ENCODE measurements around the gene RYR2.

The RYR2 gene

GRCh38 chr1:237041795-237042525 lies at the start of gene RYR2:
Gene RYR2, plus strand, starts transcription at chr1:237042184. Its CDS starts 338 bp downstream, at chr1:237042522.
- DNase-seq = peak; percentile 40 to 42

DNA sequence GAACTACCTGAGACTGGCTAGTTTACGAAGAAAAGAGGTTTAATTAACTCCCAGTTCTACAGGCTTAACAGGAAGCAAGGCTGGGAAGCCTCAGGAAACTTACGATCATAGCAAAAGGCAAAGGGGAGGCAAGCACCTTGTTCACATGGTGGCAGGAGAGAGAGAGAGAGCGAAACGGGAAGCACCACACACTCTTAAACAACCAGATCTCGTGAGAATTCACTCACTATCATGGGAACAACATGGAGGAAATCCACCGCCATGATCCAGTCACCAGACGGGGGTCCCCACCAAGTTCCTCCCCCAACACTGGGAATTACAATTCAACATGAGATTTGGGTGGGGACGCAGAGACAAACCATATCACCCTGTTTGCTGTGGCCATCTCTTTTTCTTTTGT lies 49.5 kb upstream of the RYR2 start:
- DNase-seq = no peak

DNA sequence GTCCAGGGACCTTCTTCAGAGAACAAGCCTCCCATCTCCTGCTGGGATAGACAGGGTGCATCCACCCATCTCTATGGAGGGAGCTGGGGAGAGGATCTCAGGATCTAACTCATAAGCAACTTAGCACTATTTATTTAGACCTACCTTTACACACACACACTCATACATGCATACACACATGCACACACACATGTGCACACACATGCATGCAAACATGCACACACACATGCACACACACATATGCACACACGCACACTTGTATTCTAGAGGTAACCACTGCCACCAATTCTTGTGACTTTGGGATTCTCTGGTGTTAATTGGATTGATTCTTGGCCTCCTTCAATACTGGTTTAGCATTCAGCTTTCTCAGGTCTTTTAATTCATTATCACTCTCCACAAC lies 47.5 kb upstream of the RYR2 start:
- DNase-seq = no peak

DNA sequence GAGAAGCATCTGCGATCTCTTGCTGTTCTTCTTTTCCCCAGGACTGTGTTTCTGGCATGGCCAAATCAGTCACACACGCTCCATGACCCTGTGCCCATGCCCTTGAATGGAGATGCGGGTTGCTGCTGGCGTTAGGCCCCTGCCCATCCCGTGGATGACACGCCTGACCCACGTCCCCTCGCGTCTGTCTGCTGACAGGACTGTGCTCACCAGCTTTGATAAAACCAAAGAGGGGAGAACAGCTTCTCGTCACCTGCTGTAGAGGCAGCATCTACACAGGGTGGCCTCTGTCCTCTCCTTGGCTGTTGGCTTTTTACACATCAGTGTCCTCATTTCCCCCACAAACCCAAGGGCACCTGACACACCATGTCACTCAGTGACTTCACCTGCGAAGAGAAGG lies 44.6 kb upstream of the RYR2 start:
- DNase-seq = no peak

DNA sequence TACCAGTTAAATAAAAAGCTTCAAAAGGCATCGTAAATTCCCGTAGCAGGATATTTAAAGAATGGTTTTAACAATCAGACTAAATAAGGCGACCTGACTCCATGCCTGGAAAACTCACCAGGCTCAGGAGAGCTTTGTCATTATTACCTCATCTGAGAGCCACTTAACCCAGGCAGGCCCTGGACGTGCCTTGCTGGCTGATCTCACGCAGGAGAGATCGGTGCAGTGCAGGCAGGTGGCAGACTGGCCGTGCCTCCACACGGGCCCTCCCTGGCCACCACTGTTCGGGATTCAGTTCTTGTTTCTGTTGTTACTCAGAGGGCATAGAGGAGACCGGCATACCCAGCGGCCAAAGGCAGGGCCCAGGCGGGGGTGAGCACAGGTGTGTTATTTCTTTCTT lies 44.1 kb upstream of the RYR2 start:
- DNase-seq = no peak

DNA sequence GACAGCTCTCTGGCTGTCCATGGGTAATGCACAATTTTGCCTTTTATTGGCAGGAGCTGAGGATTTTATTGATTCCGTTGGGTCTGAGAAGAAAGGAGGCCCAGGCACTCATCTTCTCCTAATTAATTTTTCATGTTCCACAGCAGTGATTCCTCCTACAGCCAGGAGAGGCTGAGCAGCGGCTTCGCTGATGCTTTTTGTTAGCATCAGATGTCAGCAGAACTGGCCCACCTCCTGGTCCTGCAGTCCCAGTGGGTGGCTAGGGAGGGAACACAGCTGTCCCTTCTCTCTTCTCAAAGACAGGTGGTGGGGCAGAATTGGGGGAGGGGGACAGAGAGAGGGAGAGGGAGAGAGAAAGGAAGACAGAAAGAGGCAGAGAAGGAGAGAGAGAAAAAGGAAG lies 43.4 kb upstream of the RYR2 start:
- no peak for DNase-seq

DNA sequence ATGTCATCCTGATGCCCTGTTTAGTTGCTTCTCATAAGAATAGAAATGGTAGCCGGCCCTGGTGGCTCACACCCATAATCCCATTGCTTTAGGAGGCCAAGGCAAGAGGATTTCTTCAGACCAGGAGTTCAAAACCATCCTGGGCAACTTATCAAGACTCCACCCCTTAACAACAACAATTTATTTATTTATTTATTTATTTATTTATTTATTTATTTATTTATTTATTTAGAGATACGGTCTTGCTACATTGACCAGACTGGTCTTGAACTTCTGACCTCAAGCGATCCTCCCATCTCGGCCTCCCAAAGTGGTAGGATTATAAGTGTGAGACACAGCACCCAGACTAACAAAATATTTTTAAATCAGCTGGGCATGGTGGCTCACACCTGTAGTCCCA lies 41.8 kb upstream of the RYR2 start:
- no peak for DNase-seq

DNA sequence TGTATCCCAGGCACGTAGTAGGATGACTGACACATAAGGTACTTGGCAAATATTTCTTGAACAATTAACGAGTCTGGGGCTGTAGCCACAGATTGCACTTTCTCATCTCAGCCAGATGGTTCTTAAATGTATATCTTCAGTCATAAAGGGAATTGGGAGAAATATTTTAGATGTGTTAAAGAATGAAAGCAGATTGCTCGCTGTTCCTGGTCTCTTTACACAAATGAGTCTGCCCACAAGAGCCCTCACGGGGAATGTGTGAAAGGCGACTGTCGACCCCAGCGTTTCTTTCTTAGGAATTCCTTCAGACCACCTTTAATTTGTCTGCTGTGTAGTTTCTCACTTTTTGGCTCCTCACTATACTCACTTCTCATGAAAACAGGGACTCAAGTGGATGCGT lies 38.5 kb upstream of the RYR2 start:
- DNase-seq = no peak

DNA sequence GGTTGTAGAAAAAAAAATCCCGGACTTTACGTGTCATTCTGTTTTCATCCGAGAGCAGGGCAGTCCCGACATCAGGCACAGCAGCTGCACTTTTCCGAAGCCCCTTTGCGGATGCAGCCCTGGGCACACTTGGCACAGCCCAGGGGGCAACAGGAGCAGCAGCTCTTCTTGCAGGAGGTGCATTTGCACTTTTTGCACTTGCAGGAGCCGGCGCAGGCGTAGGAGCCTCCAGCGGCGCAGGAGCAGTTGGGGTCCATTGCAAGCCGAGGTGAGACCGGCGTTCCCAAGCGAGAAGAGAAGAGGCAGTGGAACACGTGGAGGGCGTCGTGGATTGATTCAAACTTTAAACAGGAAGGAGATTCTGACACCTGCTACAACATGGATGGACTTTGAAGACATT lies 37.9 kb upstream of the RYR2 start, which contains the start of gene MT1HL1:
Gene MT1HL1 (minus strand): TSS at position 326 of the 400 bp plus-strand sequence. CDS start 69 bp downstream, at position 257.
- DNase-seq = no peak

GRCh38 chr1:237005674-237006073 lies 36.3 kb upstream of the RYR2 start:
- no peak for DNase-seq

DNA sequence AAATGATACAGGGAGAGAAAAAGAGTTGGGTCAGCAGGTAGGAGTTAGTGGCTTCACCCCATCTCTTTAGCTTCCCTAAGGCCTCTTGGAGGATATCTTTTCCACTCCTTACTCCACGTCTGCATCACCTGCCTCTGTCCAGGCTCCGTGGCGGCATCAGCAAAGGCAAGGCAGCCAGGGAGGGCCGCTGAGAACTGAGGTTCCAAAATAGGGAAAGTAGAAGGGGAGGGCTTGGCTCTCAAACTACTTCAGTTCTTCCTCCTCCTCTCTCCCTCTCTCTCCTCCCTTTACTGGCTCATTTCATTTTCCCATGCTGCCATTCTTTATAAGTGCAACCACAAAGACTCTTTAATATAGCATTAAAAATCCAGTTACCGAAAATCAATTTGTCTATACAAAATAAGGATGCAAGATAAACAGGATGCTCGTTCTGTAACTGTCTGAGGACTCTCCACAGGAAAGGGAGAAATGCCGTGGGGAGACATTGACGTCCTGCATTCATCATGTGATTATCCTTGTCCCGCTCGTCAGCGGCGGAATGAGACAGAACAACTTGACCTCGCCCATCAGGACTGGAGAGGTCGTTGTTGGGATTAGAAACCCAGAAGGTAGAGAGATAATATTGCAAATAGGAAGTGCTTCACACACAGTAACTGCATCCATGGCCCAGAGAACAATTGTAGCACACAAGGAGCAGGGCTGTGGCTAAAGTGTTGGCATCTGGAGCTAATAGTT lies 34.7 kb upstream of the RYR2 start:
- DNase-seq = no peak

DNA sequence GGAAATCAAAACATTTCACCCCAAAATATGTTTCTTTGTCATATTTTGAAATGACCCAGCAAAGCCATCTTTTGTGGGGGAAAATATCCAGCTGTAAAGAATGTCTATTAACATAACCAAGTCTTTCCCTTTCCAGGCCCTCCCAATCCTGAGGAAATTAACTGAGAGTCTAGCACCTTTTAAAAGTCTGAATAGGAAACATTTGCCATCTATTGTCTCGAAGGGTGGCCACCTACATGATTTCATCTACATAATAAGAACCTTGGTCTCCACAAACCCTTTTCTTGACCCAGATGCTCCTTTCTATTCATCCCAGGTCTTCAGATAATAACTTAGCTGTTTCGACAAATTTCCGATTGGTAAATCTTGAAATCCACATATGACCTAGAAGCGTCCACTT lies 32.4 kb upstream of the RYR2 start:
- no peak for DNase-seq

DNA sequence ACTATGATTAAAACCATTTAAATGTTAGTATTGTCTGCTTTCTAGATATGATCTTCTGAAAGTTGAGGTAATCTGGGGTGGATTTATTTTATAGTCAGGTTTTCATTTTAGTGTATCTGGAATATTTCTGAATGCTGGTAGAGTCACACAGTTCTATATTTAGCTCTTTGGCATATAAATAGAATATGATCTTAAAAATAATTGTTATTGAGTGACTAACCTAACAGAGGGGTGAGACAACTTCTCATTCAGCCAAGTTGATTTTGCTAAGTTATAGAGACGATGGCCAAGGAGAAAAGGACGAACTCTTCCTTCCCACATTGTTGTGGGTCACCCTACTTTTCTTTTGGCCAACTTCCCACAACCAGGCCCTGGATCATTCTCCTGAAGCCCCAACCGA lies 30.6 kb upstream of the RYR2 start:
- no peak for DNase-seq

DNA sequence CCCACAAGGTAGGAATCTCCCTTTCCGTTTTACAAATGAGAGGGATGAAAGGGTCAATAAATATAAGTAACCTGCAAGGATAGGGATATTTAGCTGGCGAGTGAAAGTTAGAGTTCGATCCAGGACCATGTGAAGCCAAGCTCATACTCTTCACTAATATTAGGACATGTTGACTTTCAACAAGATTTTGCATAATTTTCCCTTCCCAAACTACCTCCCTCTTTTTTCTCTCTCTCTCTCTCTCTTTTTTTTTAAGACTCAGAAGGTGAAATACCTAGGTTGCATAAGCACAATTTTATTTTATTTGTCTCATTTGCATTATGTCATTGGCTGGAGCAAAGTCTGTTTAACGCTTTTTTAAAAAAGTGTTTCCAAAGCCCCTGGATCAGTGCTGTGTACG lies 29.6 kb upstream of the RYR2 start:
- DNase-seq = no peak

- DNase-seq = no peak
Measured at GRCh38 chr1:237012788-237013383, 29.1 kb upstream of the RYR2 start.

DNA sequence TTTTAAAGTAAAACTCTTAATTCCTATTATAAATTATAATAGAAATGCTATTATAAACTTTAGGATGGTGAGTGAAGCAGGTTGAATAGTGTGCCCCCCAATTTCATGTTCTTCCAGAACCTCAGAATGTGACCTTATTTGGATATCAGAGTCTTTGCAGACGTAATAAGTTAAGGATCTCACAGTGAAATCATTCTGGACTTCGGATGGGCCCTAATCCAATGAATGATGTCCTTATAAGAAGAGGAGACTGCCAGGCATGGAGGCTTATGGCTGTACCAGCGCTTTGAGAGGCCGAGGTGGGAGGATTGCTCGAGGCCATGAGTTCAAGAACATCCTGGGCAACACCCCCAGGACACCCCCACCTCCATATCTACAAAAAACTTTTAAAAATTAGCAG lies 28.4 kb upstream of the RYR2 start:
- no peak for DNase-seq

GRCh38 chr1:237016626-237017025 lies 25.4 kb upstream of the RYR2 start:
- no peak for DNase-seq

DNA sequence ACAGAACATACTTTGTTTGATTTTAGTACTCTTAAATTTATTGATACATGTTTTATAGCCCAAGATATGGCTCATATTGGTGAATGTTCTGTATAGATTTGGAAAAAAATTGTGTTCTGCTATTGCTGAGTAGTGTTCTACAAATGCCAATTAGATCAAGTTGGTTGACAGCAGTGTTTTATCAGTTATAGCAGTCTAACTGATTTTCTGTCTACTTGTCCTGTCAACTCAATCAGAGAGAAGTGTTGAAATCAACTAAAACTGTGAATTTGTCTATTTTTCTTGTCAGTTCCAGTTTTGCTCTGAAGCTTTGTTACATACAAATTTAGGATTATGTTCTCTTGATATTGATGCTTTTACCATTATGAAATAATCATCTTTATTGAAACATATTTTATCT lies 23.1 kb upstream of the RYR2 start:
- no peak for DNase-seq

DNA sequence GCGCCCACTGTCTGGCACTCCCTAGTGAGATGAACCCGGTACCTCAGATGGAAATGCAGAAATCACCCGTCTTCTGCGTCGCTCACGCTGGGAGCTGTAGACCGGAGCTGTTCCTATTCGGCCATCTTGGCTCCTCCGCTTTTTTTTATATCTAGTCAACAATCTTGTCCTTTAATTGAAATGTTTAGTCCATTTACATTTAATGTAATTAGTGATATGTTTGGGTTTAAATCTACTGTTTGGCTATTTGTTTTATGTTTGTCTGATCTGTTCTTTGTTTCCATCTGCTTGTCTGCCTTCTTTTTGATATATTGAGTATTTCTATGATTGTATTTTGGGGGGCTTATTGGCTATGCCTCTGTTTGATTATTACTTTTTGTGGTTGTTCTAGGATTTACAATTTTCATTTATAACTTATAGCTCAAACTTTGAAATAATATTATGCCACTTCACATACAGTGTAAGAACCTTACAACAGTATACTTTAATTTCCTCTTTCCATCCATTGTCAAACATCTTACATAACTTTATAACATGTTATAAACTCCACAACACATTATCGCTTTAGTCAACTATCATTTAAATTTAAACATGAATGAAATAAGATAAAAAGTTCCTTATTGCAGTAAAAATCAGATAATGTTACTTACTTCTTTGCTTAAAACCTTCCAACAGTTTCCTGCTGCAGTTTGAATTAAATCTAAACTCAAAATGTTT lies 16.5 kb upstream of the RYR2 start:
- DNase-seq = no peak

- DNase-seq = no peak
Measured at GRCh38 chr1:237029240-237029639, 12.7 kb upstream of the RYR2 start.

DNA sequence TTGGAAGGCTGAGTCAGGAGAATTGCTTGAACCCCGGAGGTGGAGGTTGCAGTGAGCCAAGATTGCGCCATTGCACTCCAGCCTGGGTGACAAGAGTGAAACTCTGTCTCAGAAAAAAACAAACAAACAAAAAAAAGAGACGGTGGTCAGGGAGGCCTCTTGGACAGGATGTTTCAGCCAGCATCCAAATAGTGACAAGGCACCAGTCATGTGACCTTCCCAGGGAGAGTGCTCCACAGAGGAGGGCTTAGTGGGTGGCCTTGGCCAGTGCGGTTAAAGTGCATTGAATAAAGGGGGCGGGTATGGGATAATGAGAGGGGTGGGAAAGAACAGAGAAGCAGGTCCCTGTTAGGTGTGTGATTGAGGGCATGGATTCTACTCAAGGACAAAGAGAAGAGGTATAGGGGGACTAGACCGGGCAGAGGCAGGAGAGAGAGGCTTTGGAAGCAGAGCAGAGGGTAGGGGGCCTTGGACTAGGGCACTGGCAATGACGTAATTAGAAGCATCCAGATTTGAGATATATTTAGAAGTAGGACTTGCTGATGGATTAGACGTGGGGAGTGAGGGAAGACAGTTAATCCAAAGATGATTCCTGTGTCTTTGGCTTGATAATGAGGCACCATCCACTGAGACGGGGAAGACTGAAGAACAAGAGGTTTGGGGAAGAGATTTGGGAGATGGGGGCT lies 12.0 kb upstream of the RYR2 start:
- no peak for DNase-seq

GRCh38 chr1:237031480-237031879 lies 10.5 kb upstream of the RYR2 start:
- DNase-seq = no peak

- no peak for DNase-seq
Measured at GRCh38 chr1:237032029-237032428, 10.0 kb upstream of the RYR2 start.
